ENCODE measurements around the gene CSNK1G1. TPM values are rescaled to one million over a fixed set of nuclear protein-coding genes. Genes with fewer than 3 reads are reported as not detected.

Gene CSNK1G1
- total and polyA plus RNA-seq, 2 of the 8 experiments (the other 6 are each of a cell fraction or from before 2014, with no cell fraction given): 6.0 to 12.9 TPM

GRCh38 chr15:64136347-64136746 is 219.6 kb downstream of the CSNK1G1 start:
- Histone ChIP-seq H3K4ac (replicated peaks; ENCODE audit: insufficient read length, low read depth, low read length) (no peak overlapping the region), H2BK5ac (ENCODE audit: low read depth, low read length) (no peak overlapping the region), H3K23ac (ENCODE audit: insufficient read length) (no peak overlapping the region), H3K4me2 (ENCODE audit: insufficient read depth in 1 of 2, low read depth in 2 of 2, low read length in 2 of 2) (no peak overlapping the region), H3K27me3 (replicated peaks in 1 of 4; ENCODE audit: control insufficient read depth in 3 of 4, extremely low read depth in 1 of 4, insufficient read depth in 3 of 4, low read length in 3 of 4) (no peaks in the 10 kb centered on the region), H3K4me3 (ENCODE audit: extremely low read depth in 1 of 4, insufficient read depth in 2 of 4, low read depth in 3 of 4, low read length in 4 of 4) (no peak overlapping the region), H3K23me2 (ENCODE audit: low read depth, low read length) (no peaks in the 10 kb centered on the region), H3K79me2 (ENCODE audit: control insufficient read depth in 1 of 2, insufficient read depth in 2 of 2, low read length in 2 of 2) (no peaks in the 10 kb centered on the region), H3K14ac (ENCODE audit: insufficient read length) (no peak overlapping the region), H3K27ac (ENCODE audit: low read depth, low read length) (no peak overlapping the region), H2BK12ac (ENCODE audit: low read depth, low read length) (no peak overlapping the region), H3K4me1 (replicated peaks in 1 of 4; ENCODE audit: control insufficient read depth in 3 of 4, insufficient read depth in 4 of 4, low read length in 3 of 4) (peaks cover 0 to 6% (median 2%) of the 10 kb centered on the region in 4 experiments; a peak in 1 of 7 replicates), H4K91ac (replicated peaks; ENCODE audit: insufficient read length, low read length) (no peak overlapping the region), H2BK120ac (replicated peaks; ENCODE audit: low read depth, low read length) (no peak overlapping the region), H3K9ac (replicated peaks in 1 of 4; ENCODE audit: extremely low read depth in 1 of 4, low read depth in 3 of 4, low read length in 3 of 4) (no peak overlapping the region), H2BK20ac (ENCODE audit: low read length) (no peak overlapping the region), H3K36me3 (ENCODE audit: control insufficient read depth in 2 of 4, insufficient read depth in 4 of 4, low read length in 3 of 4) (peaks cover 12 to 27% (median 23%) of the 10 kb centered on the region in 4 experiments; a peak in 7 of 8 replicates), H4K20me1 (replicated peaks in 1 of 2; ENCODE audit: control insufficient read depth in 1 of 2, insufficient read depth in 2 of 2, low read length in 2 of 2) (peaks cover 0 to 1% of the 10 kb centered on the region in 2 experiments), H3K9me3 (ENCODE audit: insufficient read depth in 2 of 2, low read depth in 1 of 2, low read length in 1 of 2) (no peaks in the 10 kb centered on the region), H2AK5ac (ENCODE audit: low read depth, low read length) (no peak overlapping the region), H4K8ac (ENCODE audit: extremely low read depth, insufficient read depth, low read length) (no peak overlapping the region), H3K79me1 (ENCODE audit: low read depth, low read length) (no peaks in the 10 kb centered on the region), H3K56ac (replicated peaks; ENCODE audit: insufficient read length, low read depth, low read length) (no peak overlapping the region), H3K18ac (ENCODE audit: extremely low read depth, low read length) (no peak overlapping the region), H2BK15ac (ENCODE audit: low read length) (no peak overlapping the region), H4K5ac (ENCODE audit: insufficient read length, low read depth, low read length) (no peak overlapping the region), H2AFZ (ENCODE audit: low read length) (no peak overlapping the region)
- 91% methylated on average over 7 of the region's 7 CpGs; no CpG with 5 or more reads in 1 of the 2 experiments for WGBS, 2 experiments (ENCODE audit: extremely low coverage in 1 of 2, insufficient coverage in 1 of 2, insufficient read length in 1 of 2, insufficient replicate concordance in 2 of 2, low coverage in 1 of 2, low lambda C conversion rate in 2 of 2, missing lambda C conversion rate in 1 of 2)
- ChIA-PET CTCF (ENCODE audit: partially characterized antibody) (interaction anchor here (0.6 to 2.1 kb wide), 4 partner anchors 11 to 1055 kb away, joined by 3 to 7 read pairs (median 3); no protein-coding TSS in a partner anchor), POLR2A (ENCODE audit: partially characterized antibody) (no interaction called here)
- FAIRE-seq: no peak
- no peak for DNase-seq (ENCODE audit: low read depth in 1 of 2, low spot score in 2 of 2)
- TF ChIP-seq EP300 (IDR thresholded peaks at IDR 0.05; ENCODE audit: borderline replicate concordance in 1 of 2, low read depth in 2 of 2, low read length in 2 of 2) (no peak), E2F6 (IDR thresholded peaks at IDR 0.05) (no peak), TCF12 (IDR thresholded peaks at IDR 0.05; ENCODE audit: low read depth, low read length) (no peak), SUZ12 (IDR thresholded peaks at IDR 0.05; ENCODE audit: low read length) (no peak), CBX8 (IDR thresholded peaks at IDR 0.05; ENCODE audit: borderline replicate concordance, low read depth, low read length) (no peak), MAFK (IDR thresholded peaks at IDR 0.05; ENCODE audit: low read depth, low read length) (no peak), SIX5 (IDR thresholded peaks at IDR 0.05; ENCODE audit: low read depth, low read length) (no peak), SRF (IDR thresholded peaks at IDR 0.05; ENCODE audit: low read depth, low read length) (no peak), TAF1 (IDR thresholded peaks at IDR 0.05; ENCODE audit: low read depth, low read length) (no peak), SP2 (IDR thresholded peaks at IDR 0.05; ENCODE audit: low read length) (no peak), BRCA1 (IDR thresholded peaks at IDR 0.05; ENCODE audit: low read depth, low read length) (no peak), RFX5 (IDR thresholded peaks at IDR 0.05; ENCODE audit: borderline replicate concordance, low read depth, low read length) (no peak), EZH2 (IDR thresholded peaks at IDR 0.05; ENCODE audit: low read depth, low read length, severe bottlenecking) (no peak), EGR1 (IDR thresholded peaks at IDR 0.05; ENCODE audit: borderline replicate concordance, low read depth, low read length) (no peak)
